Mucosa of descending colon (tissue), 3 donors: ENCODE data around the gene GNAO1. TPM values are rescaled to one million over a fixed set of nuclear protein-coding genes. Genes with fewer than 3 reads are reported as not detected.

ENCODE experiments used
- ATAC-seq: fragments of 200-7000 bp; cut with Tn5 transposase; one replicate; pipeline ENCODE4 v1.9.1; 2020; ENCODE audit warnings: mild to moderate bottlenecking, moderate library complexity
- DNase-seq, 3 donors: peaks; one replicate each; pipeline ENCODE4 v3.0.0-alpha.2; 2020
- H3K36me3 ChIP-seq: fragments of 200-600 bp; one replicate; pipeline ENCODE4 v1.8.0; 2021; ENCODE audit warnings: low read depth, mild to moderate bottlenecking
- H3K4me1 ChIP-seq: fragments of 200-600 bp; one replicate; pipeline ENCODE4 v1.8.0; 2021; ENCODE audit warnings: low read depth, mild to moderate bottlenecking
- H3K4me3 ChIP-seq: fragments of 200-600 bp; one replicate; pipeline ENCODE4 v1.8.0; 2021; ENCODE audit warnings: mild to moderate bottlenecking
- H3K9me3 ChIP-seq: fragments of 200-600 bp; one replicate; pipeline ENCODE4 v1.8.0; 2021; ENCODE audit warnings: mild to moderate bottlenecking
- intact Hi-C, 2 donors: fragments of 100-400 bp; cut with DNase I in 1 of 2; cut with micrococcal nuclease in 1 of 2; formaldehyde crosslinking; loops; one replicate each; pipeline versions ENCODE4 v1.11.0 to v1.11.1; 2022; cut with DNase I, micrococcal nuclease
- total RNA-seq, 3 donors: library from RNA; stranded (reverse); fragmentation: NEBNext Ultra II Directional in 2 of 3; extraction: Animal tissue kit (Norgen Biotek cat#: 25700) in 2 of 3; gene quantifications; one replicate each; pipeline versions ENCODE4 v1.2.1 to v1.2.4, GENCODE V29; 2021 to 2023
- TF ChIP-seq, protein P1 (sequence below): fragments of 200-600 bp; IDR thresholded peaks from one replicate; pipeline ENCODE4 v1.8.0; 2022; ENCODE audit warnings: antibody characterized with exemption, mild to moderate bottlenecking
- donor health status: DM: no; HTN: no; CAD: no; lungs with moderate emphysema.
- donor health status: DM: no; HTN: no; CAD: no.
- donor health status: DM: no; HTN: yes; CAD: no.

Gene GNAO1
- total RNA-seq, 3 donors from 2014 or later = 8.3 to 113 (median 9.8) TPM

DNA sequence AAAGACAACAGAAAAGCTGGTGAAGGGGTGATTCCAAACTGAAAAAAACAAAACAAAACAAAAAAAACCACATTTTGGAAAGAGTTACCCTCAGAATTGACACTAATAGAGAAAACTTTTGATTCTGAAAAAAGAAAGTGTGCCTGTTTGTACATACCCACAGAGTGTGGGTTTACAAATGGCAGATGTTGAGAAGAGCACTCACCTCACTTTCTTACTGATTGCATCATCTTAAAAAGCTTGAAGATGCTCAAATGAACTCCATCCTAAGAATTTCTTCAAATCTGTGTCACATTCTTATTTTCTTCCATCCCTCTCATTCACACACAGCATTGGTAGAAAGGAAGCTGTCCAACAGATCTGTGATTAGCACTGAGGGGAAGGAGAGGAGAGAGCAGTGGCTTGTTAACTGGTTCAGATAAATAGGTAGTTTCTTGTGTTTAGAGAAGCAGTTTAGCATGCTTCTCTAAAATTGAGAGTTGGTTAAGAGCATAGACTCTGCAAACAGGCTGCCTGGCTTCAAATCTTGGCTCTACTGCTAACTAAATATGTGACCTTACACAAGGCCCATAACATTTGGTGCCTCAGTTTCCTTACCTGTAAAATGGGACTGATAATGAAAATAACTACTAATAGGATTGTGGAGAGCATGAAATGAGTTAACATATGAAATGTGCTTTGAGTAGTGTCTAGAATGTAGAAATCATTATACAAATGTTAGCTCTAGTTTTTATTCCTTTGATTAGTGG, 6.9 kb downstream of the GNAO1 start:
- Histone ChIP-seq H3K36me3 (no peaks in the 10 kb centered on the region), H3K4me1 (no peaks in the 10 kb centered on the region), H3K4me3 (no peak overlapping the region), H3K9me3 (no peaks in the 10 kb centered on the region)
- intact Hi-C loops = loop anchor here in 1 of 2 donors (10.0 kb wide), 1 partner anchor 67 kb away; no protein-coding TSS in a partner anchor
- TF ChIP-seq, protein P1, sequence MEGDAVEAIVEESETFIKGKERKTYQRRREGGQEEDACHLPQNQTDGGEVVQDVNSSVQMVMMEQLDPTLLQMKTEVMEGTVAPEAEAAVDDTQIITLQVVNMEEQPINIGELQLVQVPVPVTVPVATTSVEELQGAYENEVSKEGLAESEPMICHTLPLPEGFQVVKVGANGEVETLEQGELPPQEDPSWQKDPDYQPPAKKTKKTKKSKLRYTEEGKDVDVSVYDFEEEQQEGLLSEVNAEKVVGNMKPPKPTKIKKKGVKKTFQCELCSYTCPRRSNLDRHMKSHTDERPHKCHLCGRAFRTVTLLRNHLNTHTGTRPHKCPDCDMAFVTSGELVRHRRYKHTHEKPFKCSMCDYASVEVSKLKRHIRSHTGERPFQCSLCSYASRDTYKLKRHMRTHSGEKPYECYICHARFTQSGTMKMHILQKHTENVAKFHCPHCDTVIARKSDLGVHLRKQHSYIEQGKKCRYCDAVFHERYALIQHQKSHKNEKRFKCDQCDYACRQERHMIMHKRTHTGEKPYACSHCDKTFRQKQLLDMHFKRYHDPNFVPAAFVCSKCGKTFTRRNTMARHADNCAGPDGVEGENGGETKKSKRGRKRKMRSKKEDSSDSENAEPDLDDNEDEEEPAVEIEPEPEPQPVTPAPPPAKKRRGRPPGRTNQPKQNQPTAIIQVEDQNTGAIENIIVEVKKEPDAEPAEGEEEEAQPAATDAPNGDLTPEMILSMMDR = no peak
- no peak for DNase-seq
- ATAC-seq = no peak

DNA sequence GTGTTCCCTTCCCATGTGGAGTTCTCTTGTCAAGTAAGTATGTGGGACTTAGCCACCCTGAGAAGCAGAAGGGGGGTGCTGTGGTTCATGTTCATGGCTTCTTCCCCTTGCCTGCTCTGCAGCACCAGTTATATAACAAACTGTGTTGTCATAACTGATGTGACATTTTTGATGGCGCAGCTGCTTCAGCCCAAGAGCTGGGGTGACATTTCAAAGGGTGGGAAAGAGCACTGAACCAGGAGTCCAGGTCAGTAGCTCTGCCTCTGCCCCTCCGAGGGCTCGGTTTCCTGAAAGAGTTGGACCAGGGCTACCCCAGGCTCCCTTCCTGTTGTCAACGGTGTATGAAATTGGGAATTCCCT, 7.4 kb downstream of the GNAO1 start:
- no peaks in the 10 kb centered on the region for H3K4me1 ChIP-seq
- ATAC-seq = no peak
- no peak for DNase-seq

DNA sequence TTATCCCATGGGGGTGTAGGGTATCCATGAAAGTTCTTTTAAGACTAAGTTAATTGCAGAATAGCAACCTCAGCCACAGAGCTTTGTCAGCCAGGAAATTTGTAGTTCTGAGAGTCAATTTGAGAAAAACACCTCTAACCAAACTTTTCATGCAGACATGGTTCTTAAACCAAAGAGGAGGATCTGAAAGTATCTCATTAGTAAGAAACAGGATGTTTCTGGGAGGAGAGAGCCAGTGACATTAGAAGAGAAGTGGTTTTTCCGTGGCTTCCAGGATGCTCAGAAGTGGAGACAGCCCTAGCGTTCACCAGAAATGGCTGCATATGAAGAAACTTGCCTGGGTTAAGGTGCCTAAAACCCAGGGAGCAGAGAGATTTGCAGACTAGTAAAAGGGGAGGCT, 7.9 kb downstream of the GNAO1 start:
- H3K36me3 ChIP-seq = no peaks in the 10 kb centered on the region
- no peaks in the 10 kb centered on the region for H3K4me1 ChIP-seq
- no peaks in the 10 kb centered on the region for H3K9me3 ChIP-seq
- ATAC-seq (peak; percentile 18), DNase-seq (no peak)
- TF ChIP-seq, protein P1 = no peak
- intact Hi-C loops = loop anchor here in 1 of 2 donors (10.0 kb wide), 1 partner anchor 66 kb away; no protein-coding TSS in a partner anchor
- no peak overlapping the region for H3K4me3 ChIP-seq

More for the DNA sequence above, 7.4 kb downstream of the GNAO1 start:
- no peaks in the 10 kb centered on the region for H3K36me3 ChIP-seq
- TF ChIP-seq, protein P1 = no peak
- intact Hi-C loops = loop anchor here in 1 of 2 donors (10.0 kb wide), 1 partner anchor 66 kb away; no protein-coding TSS in a partner anchor
- H3K4me3 ChIP-seq = no peak overlapping the region
- H3K9me3 ChIP-seq = no peaks in the 10 kb centered on the region

DNA sequence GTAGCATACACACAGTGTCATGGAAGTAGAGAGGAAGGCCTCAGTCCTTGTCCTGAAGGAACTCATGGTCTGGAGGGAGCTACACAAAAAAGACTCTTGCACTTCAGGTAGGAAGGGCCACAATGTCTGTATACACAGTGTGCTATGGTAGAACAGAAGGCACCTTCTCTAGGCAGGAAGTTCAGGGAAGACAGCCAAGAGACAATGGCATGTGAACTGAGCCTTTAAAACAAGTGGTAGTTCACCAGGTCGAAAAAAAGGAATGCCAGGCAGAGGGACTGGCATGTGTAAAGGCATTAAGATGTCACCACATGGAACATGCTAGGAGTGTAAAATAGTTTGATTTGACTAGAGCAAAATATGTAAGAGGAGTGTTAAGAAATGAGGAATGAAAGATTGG, 9.7 kb downstream of the GNAO1 start:
- Histone ChIP-seq H3K9me3 (no peaks in the 10 kb centered on the region), H3K4me1 (no peaks in the 10 kb centered on the region)
- intact Hi-C loops = no loop called here

DNA sequence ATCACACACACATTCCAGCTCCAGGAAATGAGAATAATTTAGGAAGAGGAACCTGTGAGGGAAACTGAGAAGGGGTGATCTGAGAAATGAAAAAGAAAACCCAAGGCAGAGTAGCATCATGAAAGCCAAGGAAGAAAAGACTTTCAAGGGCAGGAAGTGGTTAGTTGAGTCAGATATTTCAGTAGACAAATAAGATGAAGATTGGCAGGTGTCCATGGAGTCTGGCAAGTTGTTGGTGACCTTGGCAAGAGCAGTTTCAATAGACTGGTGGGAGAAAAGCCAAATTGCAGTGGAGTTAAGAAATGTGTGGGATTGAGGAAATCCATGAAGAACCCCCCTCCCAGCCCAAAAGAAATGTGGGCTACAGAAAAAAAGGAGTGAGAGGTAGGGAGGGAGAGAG, 10.7 kb downstream of the GNAO1 start:
- DNase-seq = no peak
- peak; percentile 39 for ATAC-seq
- no peaks in the 10 kb centered on the region for H3K9me3 ChIP-seq

More for the DNA sequence above, 9.7 kb downstream of the GNAO1 start:
- TF ChIP-seq, protein P1 = no peak
- no peak for ATAC-seq
- Histone ChIP-seq H3K4me3 (no peak overlapping the region), H3K36me3 (no peaks in the 10 kb centered on the region)
- no peak for DNase-seq

More for the DNA sequence above, 10.7 kb downstream of the GNAO1 start:
- no peaks in the 10 kb centered on the region for H3K4me1 ChIP-seq
- H3K4me3 ChIP-seq = no peak overlapping the region
- intact Hi-C loops = no loop called here
- TF ChIP-seq, protein P1 = no peak
- no peaks in the 10 kb centered on the region for H3K36me3 ChIP-seq
